Measurements from ENCODE around the gene REPIN1. TPM values are rescaled to one million over a fixed set of nuclear protein-coding genes. Genes with fewer than 3 reads are reported as not detected.

REPIN1 gene
- total RNA-seq, 1 experiment from 2014 or later = 420 TPM

GRCh38 chr7:150389532-150389816, 20.9 kb downstream of the REPIN1 start:
- no peak for DNase-seq (ENCODE audit: low spot score)

DNA sequence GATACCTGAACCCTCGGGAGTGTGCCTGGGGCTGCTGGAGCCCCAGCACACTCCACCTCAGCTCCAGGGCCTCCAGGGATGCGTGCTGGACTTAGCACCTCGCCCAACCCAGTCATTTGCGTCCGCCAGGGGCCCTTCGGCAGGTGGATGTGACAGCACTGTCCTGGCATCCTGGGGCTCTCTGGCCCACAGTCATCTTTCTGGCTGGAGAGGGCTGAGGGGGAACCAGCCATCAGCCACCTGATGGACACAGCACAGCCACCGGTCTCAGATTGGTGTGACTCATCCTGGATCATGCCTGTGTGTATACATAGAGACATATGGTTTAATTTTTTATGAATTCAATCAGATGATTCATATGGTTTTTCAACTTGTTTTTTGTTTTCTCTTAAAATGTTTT, 21.6 kb downstream of the REPIN1 start:
- no peak for DNase-seq (ENCODE audit: low spot score)

GRCh38 chr7:150393325-150393724, 24.7 kb downstream of the REPIN1 start:
- no peak for DNase-seq (ENCODE audit: low spot score)

GRCh38 chr7:150396426-150396825, 27.8 kb downstream of the REPIN1 start:
- no peak for DNase-seq (ENCODE audit: low spot score)

DNA sequence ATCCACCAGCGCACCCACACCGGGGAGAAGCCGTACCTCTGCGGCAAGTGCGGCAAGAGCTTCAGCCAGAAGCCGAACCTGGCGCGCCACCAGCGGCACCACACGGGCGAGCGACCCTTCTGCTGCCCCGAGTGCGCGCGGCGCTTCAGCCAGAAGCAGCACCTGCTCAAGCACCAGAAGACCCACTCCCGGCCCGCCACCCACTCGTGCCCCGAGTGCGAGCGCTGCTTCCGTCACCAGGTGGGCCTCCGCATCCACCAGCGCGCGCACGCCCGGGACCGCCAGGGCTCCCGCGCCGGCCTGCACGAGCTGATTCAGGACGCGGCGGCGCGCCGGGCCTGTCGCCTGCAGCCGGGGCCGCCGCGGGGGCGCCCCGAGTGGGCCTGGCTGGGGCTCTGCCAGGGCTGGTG, 28.2 kb downstream of the REPIN1 start:
- DNase-seq (ENCODE audit: low spot score) = no peak

- DNase-seq (ENCODE audit: low spot score) = no peak
These were observed 28.9 kb downstream of the REPIN1 start for GRCh38 chr7:150397346-150398107.

GRCh38 chr7:150398108-150398964, 29.7 kb downstream of the REPIN1 start:
- no peak for DNase-seq (ENCODE audit: low spot score)

GRCh38 chr7:150398965-150399320, 30.3 kb downstream of the REPIN1 start:
- DNase-seq (ENCODE audit: low spot score) = no peak

- no peak for DNase-seq (ENCODE audit: low spot score)
These were observed 30.9 kb downstream of the REPIN1 start for GRCh38 chr7:150399421-150400007.

DNA sequence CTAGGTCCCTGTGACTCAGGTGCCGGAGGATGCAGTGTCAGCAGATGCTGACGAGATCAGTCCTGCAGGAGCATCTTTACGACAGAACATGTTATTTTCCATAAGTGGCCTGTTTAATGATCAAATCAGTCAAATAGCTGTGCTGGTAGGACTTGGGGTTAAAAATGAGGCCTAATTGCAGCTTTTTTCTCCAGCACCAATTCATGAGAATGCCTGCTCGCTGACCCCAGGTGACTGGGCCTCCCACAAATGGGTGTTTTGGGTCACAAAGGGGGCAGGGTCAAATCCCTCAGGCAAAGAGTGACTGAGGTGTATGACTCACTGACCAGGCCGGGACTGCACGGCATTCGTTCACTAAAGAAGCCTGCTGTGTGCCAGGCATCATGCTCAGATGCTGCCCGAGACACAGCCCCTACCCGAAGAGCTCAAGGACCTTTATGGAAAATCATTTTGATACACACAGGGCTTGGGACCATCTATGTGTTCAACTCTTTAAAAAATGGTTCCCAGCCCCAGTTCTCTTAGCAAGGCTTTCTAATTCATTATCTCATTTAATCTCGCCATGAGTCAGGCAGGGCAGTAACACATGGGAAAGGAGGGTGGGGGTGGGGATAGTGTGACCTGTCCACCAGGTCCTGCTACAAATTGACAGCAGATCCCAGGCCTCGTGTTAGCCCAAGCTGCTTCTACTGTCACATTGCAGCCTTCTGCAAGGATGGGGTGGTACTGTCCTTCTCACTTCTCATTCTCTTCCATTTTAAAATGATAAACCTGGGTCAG, 31.6 kb downstream of the REPIN1 start:
- peak; percentile 50 for DNase-seq (ENCODE audit: low spot score)

DNA sequence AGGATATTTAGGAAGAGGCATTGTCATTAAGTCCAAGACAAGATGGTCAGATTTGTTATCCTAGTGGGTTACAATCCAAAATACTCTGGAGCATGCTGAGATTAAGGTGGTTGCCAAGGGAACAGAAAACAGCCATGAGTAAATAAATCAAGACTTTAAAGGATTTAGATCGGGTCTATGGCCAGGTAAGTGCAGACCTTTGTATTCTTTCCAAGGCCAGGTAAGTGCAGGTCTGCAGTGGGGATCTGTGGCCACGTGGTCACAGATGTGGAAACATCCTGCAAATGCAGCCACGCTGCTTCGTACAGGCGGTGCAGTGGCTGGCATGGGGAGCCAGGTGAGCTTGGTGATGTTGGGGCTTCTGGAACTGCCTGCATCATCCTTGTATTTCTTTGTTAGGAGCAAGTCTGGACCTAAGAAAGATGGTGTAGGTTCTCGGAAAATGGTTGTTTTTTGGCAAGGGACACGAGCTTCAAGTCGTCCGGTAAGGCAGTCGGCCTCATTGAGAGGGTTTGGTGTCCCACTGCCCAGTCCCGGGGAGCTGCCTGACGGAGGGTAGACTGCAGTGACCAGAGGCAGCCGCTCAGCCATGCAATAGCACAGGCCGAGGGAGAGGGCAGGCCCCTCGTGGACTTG, 32.3 kb downstream of the REPIN1 start:
- DNase-seq (ENCODE audit: low spot score) = peak; percentile 36

GRCh38 chr7:150401424-150401790, 32.8 kb downstream of the REPIN1 start:
- DNase-seq (ENCODE audit: low spot score) = no peak

GRCh38 chr7:150401861-150402631, 33.4 kb downstream of the REPIN1 start:
- DNase-seq (ENCODE audit: low spot score) = no peak

GRCh38 chr7:150402671-150403321, 34.2 kb downstream of the REPIN1 start:
- peak; percentile 61 for DNase-seq (ENCODE audit: low spot score)

- DNase-seq (ENCODE audit: low spot score) = no peak
These were observed 35.0 kb downstream of the REPIN1 start for GRCh38 chr7:150403376-150404171.

DNA sequence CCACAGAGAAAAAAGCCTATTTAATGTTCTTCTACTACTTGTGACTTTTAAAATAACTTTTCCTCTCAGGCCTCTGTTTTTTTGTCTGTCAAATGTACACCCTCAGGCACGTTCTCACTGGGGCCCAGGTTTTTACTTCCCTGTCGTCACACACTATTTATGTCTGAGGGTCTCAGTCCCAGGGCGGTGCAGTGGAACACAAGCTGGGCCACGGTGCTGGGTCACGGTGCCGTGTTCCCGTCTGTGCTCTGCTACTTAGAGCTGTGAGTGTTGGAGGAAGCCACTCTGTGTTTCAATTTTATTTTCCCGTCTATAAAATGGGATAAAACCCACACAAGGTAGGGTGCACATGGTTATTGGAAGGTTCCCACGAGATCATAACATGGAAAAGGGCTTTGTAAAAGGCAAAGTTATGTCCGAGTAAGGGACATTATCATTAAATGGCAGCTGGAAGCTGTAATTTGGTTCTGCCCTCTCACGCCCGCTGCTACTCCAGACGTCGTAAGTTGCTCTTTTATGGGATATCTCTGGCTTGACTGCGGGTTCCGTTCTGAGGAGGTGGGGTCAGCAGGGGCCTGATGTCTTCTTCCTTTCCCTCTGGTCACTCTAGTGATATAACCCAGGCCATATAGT, 35.7 kb downstream of the REPIN1 start:
- no peak for DNase-seq (ENCODE audit: low spot score)

DNA sequence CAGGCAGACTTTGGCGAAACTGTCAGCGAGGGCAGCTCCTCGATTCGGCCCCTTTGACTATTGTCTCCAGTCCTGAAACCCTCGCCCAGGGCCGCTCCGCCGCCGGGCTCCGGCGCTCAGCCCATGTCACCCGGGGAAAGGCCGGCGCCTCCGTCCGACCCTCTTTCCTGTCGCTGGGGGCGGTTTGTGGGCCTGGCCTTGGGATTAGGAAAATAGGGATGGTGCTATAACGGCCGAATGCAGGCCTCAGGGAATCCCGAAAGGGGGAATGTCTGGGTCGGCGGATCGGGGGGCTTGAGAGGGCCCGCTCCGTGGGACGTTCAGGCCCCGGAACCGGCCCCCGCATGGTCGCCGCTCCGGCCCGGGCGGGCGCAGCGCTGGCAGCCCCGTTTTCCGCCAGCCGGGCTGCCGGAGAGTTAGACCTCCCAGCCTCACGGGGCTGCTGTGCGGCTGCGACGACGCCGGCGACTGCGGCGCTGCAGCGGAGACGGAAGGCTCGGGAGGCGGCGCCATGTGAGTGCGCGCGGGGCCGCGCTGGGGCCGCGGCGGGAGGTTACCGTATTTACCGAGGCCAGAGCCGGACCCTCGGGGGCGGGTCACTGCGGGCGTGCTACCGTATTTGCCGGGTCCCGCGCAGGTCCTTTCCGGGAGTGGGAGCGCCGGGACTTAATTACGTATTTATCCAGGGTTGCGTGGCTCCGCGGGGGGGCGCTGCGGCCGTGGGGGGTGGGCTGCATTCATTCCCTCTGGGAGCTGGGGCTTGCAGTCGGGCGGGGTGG, 36.4 kb downstream of the REPIN1 start:
- DNase-seq (ENCODE audit: low spot score) = peak; percentile 93

Measured in HT-29 (cell line).